ENCODE results near the gene BCAS3.

The BCAS3 gene

DNA sequence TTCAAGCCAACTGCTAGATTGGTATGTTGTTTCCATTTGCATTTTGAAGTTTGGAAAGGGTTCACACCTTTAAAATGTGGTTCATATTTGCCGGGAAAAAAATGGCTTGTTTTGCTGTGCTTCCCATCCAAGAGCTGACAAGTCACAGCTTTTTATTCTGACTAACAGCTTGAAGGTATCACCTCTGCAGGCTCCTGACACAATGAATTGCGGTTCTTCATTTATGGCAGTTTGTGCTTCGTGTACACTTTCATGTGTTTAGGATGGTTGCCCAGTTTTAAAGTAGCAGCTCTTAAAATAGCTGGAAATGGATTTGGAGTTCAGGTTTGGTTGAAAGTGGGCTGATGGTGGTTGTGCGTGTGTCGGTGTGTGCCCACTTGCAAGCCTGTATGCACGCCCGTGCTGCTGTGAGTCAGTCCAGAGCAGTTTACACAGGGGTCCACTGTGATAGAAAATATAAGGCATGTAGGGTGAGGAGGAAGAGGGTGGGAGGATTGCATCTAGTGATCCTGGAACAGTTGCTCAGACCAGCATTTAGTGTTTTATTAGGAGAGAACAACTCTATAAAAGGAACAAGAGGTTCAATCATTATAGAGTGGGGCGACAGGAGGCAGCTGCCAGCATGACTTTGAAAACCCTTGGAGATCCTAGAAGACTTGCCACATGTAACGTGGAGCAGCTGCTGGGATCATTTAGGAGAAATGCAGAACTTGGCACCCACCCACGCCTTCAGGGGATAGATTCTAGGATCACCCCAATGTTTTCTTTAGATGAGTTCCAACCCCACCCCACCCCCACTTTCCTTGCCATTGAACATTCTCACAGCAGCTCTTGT is 614.0 kb downstream of the BCAS3 start:
- TF ChIP-seq, protein P1, sequence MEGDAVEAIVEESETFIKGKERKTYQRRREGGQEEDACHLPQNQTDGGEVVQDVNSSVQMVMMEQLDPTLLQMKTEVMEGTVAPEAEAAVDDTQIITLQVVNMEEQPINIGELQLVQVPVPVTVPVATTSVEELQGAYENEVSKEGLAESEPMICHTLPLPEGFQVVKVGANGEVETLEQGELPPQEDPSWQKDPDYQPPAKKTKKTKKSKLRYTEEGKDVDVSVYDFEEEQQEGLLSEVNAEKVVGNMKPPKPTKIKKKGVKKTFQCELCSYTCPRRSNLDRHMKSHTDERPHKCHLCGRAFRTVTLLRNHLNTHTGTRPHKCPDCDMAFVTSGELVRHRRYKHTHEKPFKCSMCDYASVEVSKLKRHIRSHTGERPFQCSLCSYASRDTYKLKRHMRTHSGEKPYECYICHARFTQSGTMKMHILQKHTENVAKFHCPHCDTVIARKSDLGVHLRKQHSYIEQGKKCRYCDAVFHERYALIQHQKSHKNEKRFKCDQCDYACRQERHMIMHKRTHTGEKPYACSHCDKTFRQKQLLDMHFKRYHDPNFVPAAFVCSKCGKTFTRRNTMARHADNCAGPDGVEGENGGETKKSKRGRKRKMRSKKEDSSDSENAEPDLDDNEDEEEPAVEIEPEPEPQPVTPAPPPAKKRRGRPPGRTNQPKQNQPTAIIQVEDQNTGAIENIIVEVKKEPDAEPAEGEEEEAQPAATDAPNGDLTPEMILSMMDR (IDR thresholded peaks at IDR 0.05; ENCODE audit: low read depth, low read length): no peak
- TF ChIP-seq EZH2phosphoT487 (IDR thresholded peaks at IDR 0.05; ENCODE audit: low read depth): no peak
- no peak overlapping the region for H2AFZ ChIP-seq (ENCODE audit: low read depth, low read length)
- H3K4me3 ChIP-seq (ENCODE audit: low read length): no peak overlapping the region
- H3K36me3 ChIP-seq (replicated peaks; ENCODE audit: low read depth, low read length): no peaks in the 10 kb centered on the region
- no peaks in the 10 kb centered on the region for H3K9me3 ChIP-seq (ENCODE audit: insufficient read depth, low read length)
- no peaks in the 10 kb centered on the region for H4K20me1 ChIP-seq (ENCODE audit: insufficient read depth, low read length)
- H3K79me2 ChIP-seq (ENCODE audit: low read length): no peaks in the 10 kb centered on the region
- H3K27ac ChIP-seq (ENCODE audit: low read length): no peak overlapping the region
- H3K4me1 ChIP-seq (ENCODE audit: low read length): no peaks in the 10 kb centered on the region
- no peak overlapping the region for H3K9ac ChIP-seq (ENCODE audit: low read length)
- H3K4me2 ChIP-seq (ENCODE audit: low read length): no peak overlapping the region
- peaks cover 13% of the 10 kb centered on the region for H3K27me3 ChIP-seq (ENCODE audit: low read depth, low read length)

DNA sequence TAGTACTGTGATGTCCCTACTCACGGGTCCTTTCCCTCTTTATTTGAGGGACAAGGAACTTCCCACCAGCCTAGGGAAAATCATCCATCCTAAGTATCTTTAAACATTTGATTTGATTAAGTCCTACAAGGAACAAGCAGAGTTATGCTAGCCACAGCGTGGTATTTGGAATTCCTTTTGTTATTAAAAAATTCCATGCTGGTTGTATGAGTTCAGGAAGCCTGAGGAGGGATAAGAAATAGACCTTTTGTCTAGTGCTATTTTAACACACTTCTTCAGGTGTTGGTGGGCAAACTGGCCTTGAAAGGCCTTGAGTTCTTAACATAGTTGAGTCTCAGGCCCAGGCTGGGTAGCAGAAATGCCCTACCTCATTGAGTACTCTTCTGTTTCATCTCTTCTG is 616.6 kb downstream of the BCAS3 start:
- no peak overlapping the region for H3K4me3 ChIP-seq (ENCODE audit: low read length)
- H3K9ac ChIP-seq (ENCODE audit: low read length): no peak overlapping the region
- H3K79me2 ChIP-seq (ENCODE audit: low read length): no peaks in the 10 kb centered on the region
- H3K4me2 ChIP-seq (ENCODE audit: low read length): no peak overlapping the region
- H4K20me1 ChIP-seq (ENCODE audit: insufficient read depth, low read length): no peaks in the 10 kb centered on the region
- no peaks in the 10 kb centered on the region for H3K36me3 ChIP-seq (replicated peaks; ENCODE audit: low read depth, low read length)
- no peaks in the 10 kb centered on the region for H3K4me1 ChIP-seq (ENCODE audit: low read length)
- H3K27me3 ChIP-seq (ENCODE audit: low read depth, low read length): peaks cover 18% of the 10 kb centered on the region
- no peak overlapping the region for H2AFZ ChIP-seq (ENCODE audit: low read depth, low read length)
- H3K27ac ChIP-seq (ENCODE audit: low read length): no peak overlapping the region
- H3K9me3 ChIP-seq (ENCODE audit: insufficient read depth, low read length): no peaks in the 10 kb centered on the region
- TF ChIP-seq EZH2phosphoT487 (IDR thresholded peaks at IDR 0.05; ENCODE audit: low read depth): no peak
- TF ChIP-seq, protein P1 (IDR thresholded peaks at IDR 0.05; ENCODE audit: low read depth, low read length): no peak

DNA sequence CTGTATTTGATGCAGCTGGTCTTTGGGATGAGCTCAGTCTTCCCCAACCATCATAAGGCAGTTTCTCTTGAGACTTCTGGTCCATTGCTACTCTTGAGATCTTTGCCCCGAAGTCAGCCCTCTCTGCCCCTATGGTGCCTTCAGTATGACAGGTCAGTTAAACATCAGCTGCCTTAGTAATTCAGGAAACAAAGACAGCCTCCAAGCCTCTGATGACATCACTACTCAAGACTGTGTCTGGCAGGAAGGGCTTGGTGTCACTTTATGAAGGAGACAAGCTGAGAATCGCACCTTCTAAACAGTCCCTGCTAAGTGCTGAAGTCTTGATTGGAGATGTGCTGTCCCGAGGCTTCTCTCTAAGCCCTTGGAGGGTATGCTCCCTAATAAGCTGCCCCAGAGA is 617.1 kb downstream of the BCAS3 start:
- H3K27me3 ChIP-seq (ENCODE audit: low read depth, low read length): peaks cover 18% of the 10 kb centered on the region
- H3K9me3 ChIP-seq (ENCODE audit: insufficient read depth, low read length): no peaks in the 10 kb centered on the region
- H3K4me1 ChIP-seq (ENCODE audit: low read length): no peaks in the 10 kb centered on the region
- no peak overlapping the region for H3K27ac ChIP-seq (ENCODE audit: low read length)
- no peaks in the 10 kb centered on the region for H3K36me3 ChIP-seq (replicated peaks; ENCODE audit: low read depth, low read length)
- TF ChIP-seq EZH2phosphoT487 (IDR thresholded peaks at IDR 0.05; ENCODE audit: low read depth): no peak
- TF ChIP-seq, protein P1 (IDR thresholded peaks at IDR 0.05; ENCODE audit: low read depth, low read length): no peak
- no peak overlapping the region for H3K4me2 ChIP-seq (ENCODE audit: low read length)
- H3K79me2 ChIP-seq (ENCODE audit: low read length): no peaks in the 10 kb centered on the region
- no peak overlapping the region for H3K4me3 ChIP-seq (ENCODE audit: low read length)
- no peaks in the 10 kb centered on the region for H4K20me1 ChIP-seq (ENCODE audit: insufficient read depth, low read length)
- no peak overlapping the region for H2AFZ ChIP-seq (ENCODE audit: low read depth, low read length)
- H3K9ac ChIP-seq (ENCODE audit: low read length): no peak overlapping the region

DNA sequence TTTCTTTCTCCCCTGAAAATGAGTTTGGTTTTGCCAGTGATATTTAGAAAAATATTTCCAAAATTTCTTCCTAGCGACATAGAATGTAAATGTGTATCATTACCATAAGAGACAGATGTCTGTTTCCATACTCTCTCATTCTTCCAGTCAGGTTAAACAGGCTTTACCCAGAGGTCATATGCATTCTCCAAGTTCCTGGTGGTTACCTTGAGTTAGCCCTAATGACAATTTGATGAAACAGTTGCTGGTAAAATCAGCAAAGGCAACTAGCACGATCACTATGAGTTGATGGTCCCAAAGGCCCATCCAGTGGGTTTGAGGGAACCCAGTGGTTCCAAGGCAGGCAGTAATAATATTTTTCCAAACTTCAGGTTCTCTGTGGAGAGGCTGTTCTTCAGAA is 618.4 kb downstream of the BCAS3 start:
- Histone ChIP-seq H3K9me3 (ENCODE audit: insufficient read depth, low read length) (no peaks in the 10 kb centered on the region), H3K36me3 (replicated peaks; ENCODE audit: low read depth, low read length) (no peaks in the 10 kb centered on the region), H3K4me3 (ENCODE audit: low read length) (no peak overlapping the region), H3K27ac (ENCODE audit: low read length) (no peak overlapping the region), H3K9ac (ENCODE audit: low read length) (no peak overlapping the region), H4K20me1 (ENCODE audit: insufficient read depth, low read length) (no peaks in the 10 kb centered on the region), H2AFZ (ENCODE audit: low read depth, low read length) (no peak overlapping the region), H3K27me3 (ENCODE audit: low read depth, low read length) (peaks cover 22% of the 10 kb centered on the region), H3K4me1 (ENCODE audit: low read length) (no peaks in the 10 kb centered on the region), H3K4me2 (ENCODE audit: low read length) (no peak overlapping the region), H3K79me2 (ENCODE audit: low read length) (no peaks in the 10 kb centered on the region)
- TF ChIP-seq, protein P1 (IDR thresholded peaks at IDR 0.05; ENCODE audit: low read depth, low read length): no peak
- TF ChIP-seq EZH2phosphoT487 (IDR thresholded peaks at IDR 0.05; ENCODE audit: low read depth): no peak

Measured in OCI-LY3 (cell line).